ENCODE measurements around the gene TBC1D22A. TPM values are rescaled to one million over a fixed set of nuclear protein-coding genes. Genes with fewer than 3 reads are reported as not detected.
"Not testable (repeated sequence)": the region's sequence is repeated elsewhere in the genome, so short reads cannot be mapped to it uniquely, and the experiment has no call there.

TBC1D22A gene
- total RNA-seq, 1 donor from 2014 or later: 23.2 TPM

DNA sequence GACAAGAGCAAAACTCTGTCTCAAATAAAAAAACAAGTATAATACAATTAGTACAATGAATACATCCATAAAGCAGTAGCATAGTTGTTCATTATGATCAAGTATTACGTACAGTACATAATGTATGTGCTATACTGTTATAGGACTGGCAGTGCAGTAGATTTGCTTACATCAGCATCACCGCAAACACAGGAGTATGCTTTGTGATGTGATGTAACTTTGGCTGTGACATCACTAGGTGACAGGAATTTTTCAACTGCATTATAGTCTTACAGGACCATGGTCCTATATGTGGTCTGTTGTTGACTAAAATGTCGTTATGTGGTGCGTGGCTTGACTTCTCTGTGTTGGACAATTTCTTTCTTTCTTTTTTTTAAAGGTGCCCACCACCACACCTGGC lies 16.6 kb downstream of the TBC1D22A start:
- TF ChIP-seq, protein P1, sequence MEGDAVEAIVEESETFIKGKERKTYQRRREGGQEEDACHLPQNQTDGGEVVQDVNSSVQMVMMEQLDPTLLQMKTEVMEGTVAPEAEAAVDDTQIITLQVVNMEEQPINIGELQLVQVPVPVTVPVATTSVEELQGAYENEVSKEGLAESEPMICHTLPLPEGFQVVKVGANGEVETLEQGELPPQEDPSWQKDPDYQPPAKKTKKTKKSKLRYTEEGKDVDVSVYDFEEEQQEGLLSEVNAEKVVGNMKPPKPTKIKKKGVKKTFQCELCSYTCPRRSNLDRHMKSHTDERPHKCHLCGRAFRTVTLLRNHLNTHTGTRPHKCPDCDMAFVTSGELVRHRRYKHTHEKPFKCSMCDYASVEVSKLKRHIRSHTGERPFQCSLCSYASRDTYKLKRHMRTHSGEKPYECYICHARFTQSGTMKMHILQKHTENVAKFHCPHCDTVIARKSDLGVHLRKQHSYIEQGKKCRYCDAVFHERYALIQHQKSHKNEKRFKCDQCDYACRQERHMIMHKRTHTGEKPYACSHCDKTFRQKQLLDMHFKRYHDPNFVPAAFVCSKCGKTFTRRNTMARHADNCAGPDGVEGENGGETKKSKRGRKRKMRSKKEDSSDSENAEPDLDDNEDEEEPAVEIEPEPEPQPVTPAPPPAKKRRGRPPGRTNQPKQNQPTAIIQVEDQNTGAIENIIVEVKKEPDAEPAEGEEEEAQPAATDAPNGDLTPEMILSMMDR (IDR thresholded peaks at IDR 0.05; ENCODE audit: unreplicated experiment): no peak
- no peak overlapping the region for H3K27ac Mint-ChIP-seq
- H3K4me3 Mint-ChIP-seq (ENCODE audit: low read depth): no peak overlapping the region
- no peak for DNase-seq (ENCODE audit: low spot score, unreplicated experiment)
- peaks cover 8% of the 10 kb centered on the region for H3K4me1 Mint-ChIP-seq (ENCODE audit: low read depth)
- no peaks in the 10 kb centered on the region for H3K27me3 Mint-ChIP-seq
- no peaks in the 10 kb centered on the region for H3K36me3 Mint-ChIP-seq (ENCODE audit: insufficient read depth)
- no peaks in the 10 kb centered on the region for H3K9me3 Mint-ChIP-seq (ENCODE audit: low read depth)

DNA sequence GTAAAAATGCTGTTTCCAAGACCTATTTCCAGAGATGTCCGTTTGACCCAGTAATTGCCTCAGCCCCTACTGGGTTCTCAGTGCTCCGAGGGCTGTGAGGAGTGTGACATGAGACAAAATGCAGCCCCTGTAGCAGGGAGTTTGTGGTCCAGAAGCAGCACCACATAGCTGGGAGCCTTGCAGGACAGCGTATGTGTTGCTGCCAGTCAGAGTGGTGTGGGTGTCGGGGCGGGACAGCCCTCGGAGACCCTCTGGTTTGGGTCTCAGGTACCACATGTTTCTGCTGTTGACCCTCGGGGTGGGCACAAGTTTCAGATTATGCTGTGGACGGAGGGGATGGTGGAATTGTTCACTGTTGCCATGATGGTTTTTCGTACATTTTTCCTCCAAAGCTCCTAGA lies 17.2 kb downstream of the TBC1D22A start:
- no peak overlapping the region for H3K27ac Mint-ChIP-seq
- H3K9me3 Mint-ChIP-seq (ENCODE audit: low read depth): no peaks in the 10 kb centered on the region
- peaks cover 7% of the 10 kb centered on the region for H3K4me1 Mint-ChIP-seq (ENCODE audit: low read depth)
- H3K4me3 Mint-ChIP-seq (ENCODE audit: low read depth): no peak overlapping the region
- H3K27me3 Mint-ChIP-seq: no peaks in the 10 kb centered on the region
- TF ChIP-seq, protein P1 (IDR thresholded peaks at IDR 0.05; ENCODE audit: unreplicated experiment): no peak
- DNase-seq (ENCODE audit: low spot score, unreplicated experiment): no peak
- no peaks in the 10 kb centered on the region for H3K36me3 Mint-ChIP-seq (ENCODE audit: insufficient read depth)

DNA sequence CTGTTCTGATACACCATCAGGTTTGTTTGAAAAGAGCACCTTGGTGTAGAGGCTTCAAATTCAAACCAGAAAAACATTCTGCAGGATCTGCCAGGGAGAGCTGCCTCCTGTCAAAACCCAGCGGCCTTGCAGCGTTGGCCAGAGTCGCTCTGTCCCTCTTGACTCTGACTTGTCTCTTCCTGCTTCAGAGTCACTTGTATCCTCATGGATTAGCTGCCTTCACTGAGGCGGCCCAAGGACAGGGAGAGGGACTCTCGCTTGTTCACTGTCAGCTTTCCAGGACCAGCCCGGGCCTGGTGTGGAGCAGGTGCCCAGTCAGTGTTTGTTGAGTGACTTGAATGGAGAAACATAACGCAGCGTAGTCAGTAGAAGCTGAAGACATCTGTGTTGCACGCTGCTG lies 18.0 kb downstream of the TBC1D22A start:
- Mint-ChIP-seq H3K36me3 (ENCODE audit: insufficient read depth) (peaks cover 1% of the 10 kb centered on the region), H3K4me1 (ENCODE audit: low read depth) (peaks cover 6% of the 10 kb centered on the region), H3K9me3 (ENCODE audit: low read depth) (no peaks in the 10 kb centered on the region), H3K27ac (no peak overlapping the region), H3K27me3 (no peaks in the 10 kb centered on the region), H3K4me3 (ENCODE audit: low read depth) (no peak overlapping the region)
- DNase-seq (ENCODE audit: low spot score, unreplicated experiment): no peak
- TF ChIP-seq, protein P1 (IDR thresholded peaks at IDR 0.05; ENCODE audit: unreplicated experiment): no peak

DNA sequence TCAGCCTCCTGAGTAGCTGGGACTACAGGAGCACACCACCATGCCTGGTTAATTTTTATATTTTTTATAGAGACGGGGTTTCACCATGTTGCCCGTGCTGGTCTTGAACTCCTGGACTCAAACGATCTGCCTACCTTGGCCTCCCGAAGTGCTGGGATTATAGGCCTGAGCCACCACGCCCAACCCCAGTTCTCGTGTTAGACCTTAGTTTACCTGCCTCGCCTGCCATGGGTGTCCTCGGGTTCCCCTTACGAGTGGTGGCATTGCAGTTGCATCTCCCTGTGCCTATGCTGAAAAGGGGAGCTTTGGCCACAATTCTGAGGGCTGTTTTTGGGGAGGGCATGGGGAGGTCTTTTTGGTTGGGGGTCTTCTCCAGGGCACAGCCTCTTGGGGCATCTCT lies 18.8 kb downstream of the TBC1D22A start:
- Mint-ChIP-seq H3K36me3 (ENCODE audit: insufficient read depth) (peaks cover 1% of the 10 kb centered on the region), H3K9me3 (ENCODE audit: low read depth) (no peaks in the 10 kb centered on the region), H3K27me3 (no peaks in the 10 kb centered on the region), H3K4me1 (ENCODE audit: low read depth) (no peaks in the 10 kb centered on the region), H3K27ac (no peak overlapping the region), H3K4me3 (ENCODE audit: low read depth) (no peak overlapping the region)
- TF ChIP-seq, protein P1 (IDR thresholded peaks at IDR 0.05; ENCODE audit: unreplicated experiment): no peak
- DNase-seq (ENCODE audit: low spot score, unreplicated experiment): no peak

DNA sequence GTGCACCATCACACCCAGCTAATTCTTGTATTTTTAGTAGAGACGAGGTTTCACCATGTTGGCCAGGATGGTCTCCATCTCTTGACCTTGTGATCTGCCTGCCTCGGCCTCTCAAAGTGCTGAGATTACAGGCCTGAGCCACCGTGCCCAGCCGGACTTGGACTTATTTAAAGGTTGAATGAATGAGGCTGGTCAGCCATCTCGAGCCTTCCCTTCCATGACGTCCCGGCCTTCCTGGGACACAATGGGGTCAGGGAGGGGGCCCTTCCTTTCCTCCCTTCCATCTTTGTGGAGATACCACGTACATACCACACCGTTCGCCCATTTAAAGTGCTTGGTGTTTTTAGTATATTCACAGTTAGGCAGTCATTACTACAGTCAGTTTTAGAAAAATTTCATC lies 19.8 kb downstream of the TBC1D22A start:
- H3K4me3 Mint-ChIP-seq (ENCODE audit: low read depth); H3K27ac Mint-ChIP-seq; H3K36me3 Mint-ChIP-seq (ENCODE audit: insufficient read depth); H3K27me3 Mint-ChIP-seq; H3K4me1 Mint-ChIP-seq (ENCODE audit: low read depth); H3K9me3 Mint-ChIP-seq (ENCODE audit: low read depth); DNase-seq (ENCODE audit: low spot score, unreplicated experiment): not testable (repeated sequence)

DNA sequence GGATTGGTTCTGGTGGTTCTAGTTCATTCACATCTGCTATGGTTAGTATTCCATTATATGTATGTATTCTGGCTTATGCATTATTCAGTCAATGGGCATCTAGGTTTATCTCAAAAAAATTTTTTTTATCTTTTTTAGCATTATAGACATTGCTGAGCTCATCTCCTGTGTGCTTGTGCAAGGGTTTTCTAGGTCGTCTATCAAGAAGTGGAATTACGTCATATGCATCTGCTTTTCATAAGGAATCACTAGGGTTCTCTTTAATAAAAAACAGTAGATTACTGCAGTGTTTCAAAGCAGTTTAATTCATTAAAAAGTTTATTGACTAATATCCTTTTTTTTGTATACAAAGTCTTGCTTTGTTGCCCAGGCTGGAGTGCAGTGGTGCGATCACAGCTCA lies 21.3 kb downstream of the TBC1D22A start:
- Mint-ChIP-seq H3K27ac (no peak overlapping the region), H3K9me3 (ENCODE audit: low read depth) (no peaks in the 10 kb centered on the region), H3K4me1 (ENCODE audit: low read depth) (no peaks in the 10 kb centered on the region), H3K36me3 (ENCODE audit: insufficient read depth) (peaks cover 2% of the 10 kb centered on the region), H3K27me3 (no peaks in the 10 kb centered on the region), H3K4me3 (ENCODE audit: low read depth) (no peak overlapping the region)
- TF ChIP-seq, protein P1 (IDR thresholded peaks at IDR 0.05; ENCODE audit: unreplicated experiment): no peak
- no peak for DNase-seq (ENCODE audit: low spot score, unreplicated experiment)

All from progenitor cell of endocrine pancreas (in vitro differentiated cells).